ENCODE data around the gene FLRT1. TPM values are rescaled to one million over a fixed set of nuclear protein-coding genes. Genes with fewer than 3 reads are reported as not detected.

Gene FLRT1
- total and polyA plus RNA-seq, 2 experiments from 2014 or later: 0.76 to 1.1 TPM

GRCh38 chr11:64055077-64055476 is 19.3 kb downstream of the FLRT1 start:
- Mint-ChIP-seq H3K27me3 (ENCODE audit: insufficient read depth, low read depth, poor library complexity) (peaks cover 49% of the 10 kb centered on the region), H3K4me1 (peaks cover 27% of the 10 kb centered on the region), H3K9me3 (no peaks in the 10 kb centered on the region), H3K27ac (no peak overlapping the region), H3K4me3 (peak overlapping the region; percentile 4; the same call in 1 of the 3 replicates), H3K36me3 (ENCODE audit: low read depth) (no peaks in the 10 kb centered on the region)
- Histone ChIP-seq H3K9me2 (ENCODE audit: insufficient read depth) (no peaks in the 10 kb centered on the region), H3K36me3 (ENCODE audit: insufficient read depth) (no peaks in the 10 kb centered on the region), H3K4me1 (ENCODE audit: insufficient read depth) (peaks cover 14% of the 10 kb centered on the region; the same call in 1 of the 2 replicates), H4K20me1 (replicated peaks; ENCODE audit: insufficient read depth) (peaks cover 3% of the 10 kb centered on the region; the same call in 1 of the 2 replicates), H3K4me3 (no peak overlapping the region), H3K27ac (ENCODE audit: low read depth) (no peak overlapping the region), H3K4me2 (no peak overlapping the region), H3F3A (replicated peaks; ENCODE audit: low read depth) (peaks cover 14% of the 10 kb centered on the region; the same call in 1 of the 2 replicates), H2AFZ (no peak overlapping the region), H3K27me3 (ENCODE audit: insufficient read depth) (peaks cover 93% of the 10 kb centered on the region), H3K79me2 (replicated peaks; ENCODE audit: insufficient read depth) (no peaks in the 10 kb centered on the region)
- DNase-seq (ENCODE audit: low spot score) (no peak), ATAC-seq (no peak)
- TF ChIP-seq NANOG (IDR thresholded peaks at IDR 0.05; ENCODE audit: borderline replicate concordance): no peak

GRCh38 chr11:64056213-64056785 is 20.6 kb downstream of the FLRT1 start:
- H3K4me3 ChIP-seq: no peak overlapping the region
- no peak overlapping the region for H3K4me2 ChIP-seq
- Mint-ChIP-seq H3K9me3 (no peaks in the 10 kb centered on the region), H3K4me3 (no peak overlapping the region), H3K27me3 (ENCODE audit: insufficient read depth, low read depth, poor library complexity) (peaks cover 53% of the 10 kb centered on the region), H3K36me3 (ENCODE audit: low read depth) (no peaks in the 10 kb centered on the region), H3K4me1 (peaks cover 29% of the 10 kb centered on the region), H3K27ac (no peak overlapping the region)
- H3K36me3 ChIP-seq (ENCODE audit: insufficient read depth): no peaks in the 10 kb centered on the region
- H3K79me2 ChIP-seq (replicated peaks; ENCODE audit: insufficient read depth): no peaks in the 10 kb centered on the region
- no peaks in the 10 kb centered on the region for H3K9me2 ChIP-seq (ENCODE audit: insufficient read depth)
- no peak overlapping the region for H2AFZ ChIP-seq
- peaks cover 94% of the 10 kb centered on the region for H3K27me3 ChIP-seq (ENCODE audit: insufficient read depth)
- peaks cover 3% of the 10 kb centered on the region; the same call in 1 of the 2 replicates for H4K20me1 ChIP-seq (replicated peaks; ENCODE audit: insufficient read depth)
- no peak for ATAC-seq
- peaks cover 17% of the 10 kb centered on the region; the same call in 1 of the 2 replicates for H3K4me1 ChIP-seq (ENCODE audit: insufficient read depth)
- H3K27ac ChIP-seq (ENCODE audit: low read depth): no peak overlapping the region
- DNase-seq (ENCODE audit: low spot score): no peak
- H3F3A ChIP-seq (replicated peaks; ENCODE audit: low read depth): peaks cover 18% of the 10 kb centered on the region; the same call in 1 of the 2 replicates
- TF ChIP-seq ZNF462 (CRISPR knock-in tag; IDR thresholded peaks at IDR 0.05): no peak
- no peak for TF ChIP-seq EZH2 (IDR thresholded peaks at IDR 0.05; ENCODE audit: low read depth, unreplicated experiment)
- TF ChIP-seq JUNB (IDR thresholded peaks at IDR 0.05; ENCODE audit: unreplicated experiment): no peak
- TF ChIP-seq STAT1 (IDR thresholded peaks at IDR 0.05; ENCODE audit: unreplicated experiment): no peak
- no peak for TF ChIP-seq NANOG (IDR thresholded peaks at IDR 0.05; ENCODE audit: borderline replicate concordance)
- TF ChIP-seq ZNF331 (CRISPR knock-in tag; IDR thresholded peaks at IDR 0.05; ENCODE audit: low read depth): no peak
- no peak for TF ChIP-seq EZH2phosphoT487 (IDR thresholded peaks at IDR 0.05; ENCODE audit: unreplicated experiment)
- TF ChIP-seq ZNF114 (CRISPR knock-in tag; IDR thresholded peaks at IDR 0.05): no peak
- no peak for TF ChIP-seq ETS1 (IDR thresholded peaks at IDR 0.05)
- TF ChIP-seq REST (IDR thresholded peaks at IDR 0.05; ENCODE audit: unreplicated experiment): no peak
